Heart left ventricle (tissue), 16 donors: ENCODE measurements around the gene DAAM2. TPM values are rescaled to one million over a fixed set of nuclear protein-coding genes. Genes with fewer than 3 reads are reported as not detected.
A peak's percentile ranks its signal among the peaks of the same experiment; 100 is the strongest.

Source experiments
- ATAC-seq, 4 donors: fragments of 200-7000 bp; cut with Tn5 transposase; one replicate each; pipeline ENCODE4 v1.9.1; 2020 to 2022; ENCODE audit warnings: moderate library complexity in 4 of 4, mild to moderate bottlenecking in 3 of 4, moderate number of reproducible peaks in 1 of 4
- DNase-seq, 5 donors: peaks; one replicate each; pipeline ENCODE4 v3.0.0-alpha.2; 2020
- H3K27ac ChIP-seq, 12 donors: fragments of 200-600 bp; sonication (generic) in 4 of 12; one replicate each; pipeline versions ENCODE4 v1.5.0 to v1.8.0; 2016 to 2022; ENCODE audit warnings: mild to moderate bottlenecking in 2 of 12
- H3K27me3 ChIP-seq, 9 donors: fragments of 200-600 bp; sonication (generic) in 2 of 9; one replicate each; pipeline versions ENCODE4 v1.5.1 to v1.8.0; 2016 to 2022; ENCODE audit warnings: mild to moderate bottlenecking in 3 of 9
- H3K36me3 ChIP-seq, 9 donors: fragments of 200-600 bp; sonication (generic) in 2 of 9; one replicate each; pipeline versions ENCODE4 v1.5.0 to v1.8.0; 2018 to 2022; ENCODE audit warnings: mild to moderate bottlenecking in 2 of 9
- H3K4me1 ChIP-seq, 12 donors: fragments of 200-600 bp; sonication (generic) in 4 of 12; one replicate each; pipeline versions ENCODE4 v1.5.0 to v1.8.0; 2016 to 2022; ENCODE audit warnings: mild to moderate bottlenecking in 3 of 12
- H3K4me3 ChIP-seq, 12 donors: fragments of 200-600 bp; sonication (generic) in 4 of 12; one replicate each; pipeline versions ENCODE4 v1.5.0 to v1.8.0; 2017 to 2022; ENCODE audit warnings: mild to moderate bottlenecking in 9 of 12, moderate library complexity in 4 of 12
- H3K9me3 ChIP-seq, 12 donors: fragments of 200-600 bp; sonication (generic) in 4 of 12; one replicate each; pipeline versions ENCODE4 v1.5.0 to v1.8.0; 2016 to 2022; ENCODE audit warnings: mild to moderate bottlenecking in 1 of 12
- CTCF ChIP-seq, 12 donors: fragments of 200-600 bp; sonication (generic) in 4 of 12; IDR thresholded peaks; one replicate each; pipeline versions ENCODE4 v1.5.0 to v1.8.0; 2018 to 2022; ENCODE audit warnings: antibody characterized with exemption in 12 of 12, mild to moderate bottlenecking in 5 of 12
- POLR2A ChIP-seq, 2 donors: fragments of 450-650 bp; IDR thresholded peaks; one replicate each; pipeline ENCODE4 v1.6.1; 2017; ENCODE audit warnings: antibody characterized with exemption in 2 of 2, mild to moderate bottlenecking in 2 of 2, moderate library complexity in 2 of 2
- WGBS, 4 donors: extraction: QIAGEN DNeasy Blood & Tissue Kit in 2 of 4; methylation state at CpG; one replicate each; pipeline versions ENCODE4 v1.1.5 to v1.1.7; 2013 to 2018; 5-methylcytosine and 5-hydroxymethylcytosine counted together
- intact Hi-C, 10 donors: fragments of 100-400 bp; cut with DNase I; formaldehyde crosslinking; loops; one replicate each; pipeline versions ENCODE4 v1.11.1 to v1.14.2; 2022
- polyA plus RNA-seq, 2 donors: library from polyadenylated mRNA; stranded (reverse); fragments of 200-250 nt; gene quantifications; one replicate each; pipeline ENCODE4 v1.2.3, GENCODE V29; 2013
- total RNA-seq, 9 donors: library from RNA; depleted of rRNA in 2 of 9; stranded (reverse); fragments of >200 nt in 2 of 9; fragmentation: NEBNext Ultra II Directional in 3 of 9; extraction: Animal tissue kit (Norgen Biotek cat#: 25700) in 3 of 9; gene quantifications; one replicate each; pipeline versions ENCODE4 v1.1.0 to v1.2.4, GENCODE V29; 2016 to 2023
- donor health status: ischemic (EF 13 %, LVEDD 7.1; RV severe dilation, severe dysfunction).
- donor health status: healthy with polysubstance abuse.
- donor health status: DM: no; HTN: yes; CAD: no.
- donor health status: DM: no; HTN: no; CAD: no.
- donor health status: ischemic (EF 25% LVEDD 6.9; RV normal size, moderate dysfunction).
- donor health status: ischemic (EF 25% LVEDD 5.7; RV mildly dilated, moderate dysfunction).
- donor health status: healthy.
- donor health status: DM: yes; HTN: yes; CAD: no.
- donor health status: ischemic (EF 35%, LVEDD 5.7; RV mildly dilated, moderate dysfunction).
- donor health status: nonischemic (EF 11% LVEDD 7.7; RV severe dilation, severe dysfunction).
- donor health status: DM: yes; HTN: yes; CAD: no.
- donor health status: PGD.
- donor health status: ischemic (EF 29% LVEDD 5.4; RV normal size, mild dysfunction).
- donor health status: nonischemic (EF 23%, LVEDD 6.1; RV moderate dilation, normal function).

The DAAM2 gene
- total and polyA plus RNA-seq, 11 donors = 6.4 to 20.9 (median 13.6) TPM

DNA sequence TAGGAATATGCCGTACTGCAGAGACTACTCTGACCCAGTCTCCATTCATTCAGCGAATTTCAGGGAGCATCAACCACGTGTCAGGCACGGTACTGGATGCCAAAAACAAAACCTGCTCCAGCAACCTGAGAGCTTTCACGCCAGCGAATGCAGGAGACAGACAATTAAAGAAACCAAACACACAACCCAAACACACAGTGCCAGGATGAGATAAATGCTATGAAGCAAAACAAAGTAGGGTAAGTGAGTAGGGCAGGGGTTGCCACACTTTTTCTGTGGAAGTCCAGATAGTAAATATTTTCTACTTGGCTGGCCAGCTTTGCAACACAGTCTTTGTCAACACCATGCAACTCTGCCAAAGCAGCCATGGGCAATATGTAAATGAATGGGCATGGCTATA lies 132.1 kb downstream of the DAAM2 start:
- TF ChIP-seq CTCF (IDR thresholded peaks at IDR 0.05) (no peak), POLR2A (IDR thresholded peaks at IDR 0.05) (no peak)
- no peak overlapping the region for H3K4me3 ChIP-seq
- DNase-seq (no peak), ATAC-seq (peak in 1 of 4 donors; percentile 35)
- no peaks in the 10 kb centered on the region for H3K27me3 ChIP-seq
- intact Hi-C loops = no loop called here
- peaks cover 0 to 39% (median 20%) of the 10 kb centered on the region in 12 donors for H3K4me1 ChIP-seq
- H3K36me3 ChIP-seq = peaks cover 0 to 74% (median 58%) of the 10 kb centered on the region in 9 donors
- no peaks in the 10 kb centered on the region for H3K9me3 ChIP-seq
- peak overlapping the region in 1 of 12 donors; percentile 24 for H3K27ac ChIP-seq
- 67 to 88% (median 72%) methylated on average over 6 of the region's 6 CpGs for WGBS, 4 donors

GRCh38 chr6:39925191-39925930 lies 133.2 kb downstream of the DAAM2 start:
- no peak overlapping the region for H3K27ac ChIP-seq
- intact Hi-C loops = no loop called here
- DNase-seq (no peak), ATAC-seq (no peak)
- TF ChIP-seq POLR2A (IDR thresholded peaks at IDR 0.05) = no peak
- TF ChIP-seq CTCF (IDR thresholded peaks at IDR 0.05) = no peak
- H3K4me1 ChIP-seq = peaks cover 0 to 43% (median 24%) of the 10 kb centered on the region in 12 donors
- no peak overlapping the region for H3K4me3 ChIP-seq
- H3K9me3 ChIP-seq = no peaks in the 10 kb centered on the region
- no peaks in the 10 kb centered on the region for H3K27me3 ChIP-seq
- 89 to 96% (median 93%) methylated on average over 20 to 22 of the region's 22 CpGs for WGBS, 4 donors
- H3K36me3 ChIP-seq = peaks cover 0 to 65% (median 53%) of the 10 kb centered on the region in 9 donors

GRCh38 chr6:39925931-39926290 lies 133.7 kb downstream of the DAAM2 start:
- Histone ChIP-seq H3K36me3 (peaks cover 0 to 60% (median 49%) of the 10 kb centered on the region in 9 donors), H3K27ac (no peak overlapping the region), H3K4me1 (peaks cover 0 to 48% (median 27%) of the 10 kb centered on the region in 12 donors), H3K4me3 (no peak overlapping the region), H3K27me3 (no peaks in the 10 kb centered on the region), H3K9me3 (no peaks in the 10 kb centered on the region)
- WGBS, 4 donors = 83 to 93% (median 92%) methylated on average over 3 of the region's 3 CpGs
- no peak for TF ChIP-seq POLR2A (IDR thresholded peaks at IDR 0.05)
- intact Hi-C loops = no loop called here
- DNase-seq (no peak), ATAC-seq (no peak)

DNA sequence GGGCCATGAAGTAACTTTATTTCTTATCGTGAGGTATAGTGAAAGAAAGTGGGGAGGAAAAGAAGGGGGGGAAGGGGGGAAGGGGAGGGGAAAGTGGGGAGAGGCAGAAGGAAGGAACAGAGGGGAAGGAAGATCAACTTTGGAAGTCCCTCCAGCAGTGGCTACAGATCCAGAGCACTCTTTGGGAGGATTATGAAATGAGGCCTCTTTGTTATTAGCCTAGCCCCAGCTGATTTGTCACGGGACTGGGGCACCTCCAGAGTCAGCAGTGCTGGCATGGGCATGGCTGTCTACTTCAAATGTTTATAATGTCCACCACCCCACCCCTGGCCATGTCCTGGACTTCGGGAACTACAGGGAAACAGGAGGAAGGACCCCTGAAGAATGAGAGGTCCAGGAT lies 134.5 kb downstream of the DAAM2 start:
- no peak for ATAC-seq
- peak overlapping the region in 2 of 12 donors; percentile 6 to 42 for H3K27ac ChIP-seq
- WGBS, 4 donors = 52 to 81% (median 66%) methylated on average over 3 of the region's 3 CpGs

More for the DNA sequence above, 134.5 kb downstream of the DAAM2 start:
- no peaks in the 10 kb centered on the region for H3K9me3 ChIP-seq
- no peak for DNase-seq
- intact Hi-C loops = no loop called here
- TF ChIP-seq CTCF (IDR thresholded peaks at IDR 0.05) (no peak), POLR2A (IDR thresholded peaks at IDR 0.05) (no peak)
- H3K4me1 ChIP-seq = peaks cover 0 to 56% (median 35%) of the 10 kb centered on the region in 12 donors
- H3K36me3 ChIP-seq = peaks cover 0 to 52% (median 44%) of the 10 kb centered on the region in 9 donors
- no peak overlapping the region for H3K4me3 ChIP-seq
- no peaks in the 10 kb centered on the region for H3K27me3 ChIP-seq
